ENCODE measurements around the gene FOLR1.

The FOLR1 gene

DNA sequence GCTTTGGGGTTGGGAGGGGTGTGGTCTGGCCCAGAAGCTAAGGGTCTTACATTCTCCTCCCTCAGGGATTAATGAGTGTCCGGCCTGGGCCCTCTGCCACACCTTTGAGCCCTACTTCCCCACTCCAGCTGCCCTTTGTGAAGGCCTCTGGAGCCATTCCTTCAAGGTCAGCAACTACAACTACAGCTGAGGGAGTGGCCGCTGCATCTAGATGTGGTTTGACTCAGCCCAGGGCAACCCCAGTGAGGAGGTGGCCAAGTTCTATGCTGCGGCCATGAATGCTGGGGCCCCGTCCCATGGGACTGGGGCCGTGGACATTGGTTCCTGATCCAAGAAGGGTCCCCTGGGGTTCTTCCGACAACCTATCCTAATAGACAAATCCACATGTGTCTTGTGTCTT, 14.3 kb upstream of the FOLR1 start:
- TF ChIP-seq, protein P1, sequence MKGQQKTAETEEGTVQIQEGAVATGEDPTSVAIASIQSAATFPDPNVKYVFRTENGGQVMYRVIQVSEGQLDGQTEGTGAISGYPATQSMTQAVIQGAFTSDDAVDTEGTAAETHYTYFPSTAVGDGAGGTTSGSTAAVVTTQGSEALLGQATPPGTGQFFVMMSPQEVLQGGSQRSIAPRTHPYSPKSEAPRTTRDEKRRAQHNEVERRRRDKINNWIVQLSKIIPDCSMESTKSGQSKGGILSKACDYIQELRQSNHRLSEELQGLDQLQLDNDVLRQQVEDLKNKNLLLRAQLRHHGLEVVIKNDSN (IDR thresholded peaks at IDR 0.05): no peak
- TF ChIP-seq FOXM1 (IDR thresholded peaks at IDR 0.05; ENCODE audit: borderline replicate concordance, low read depth) (no peak), NFIC (IDR thresholded peaks at IDR 0.05) (no peak), YY1 (IDR thresholded peaks at IDR 0.05; ENCODE audit: low read depth) (no peak)

DNA sequence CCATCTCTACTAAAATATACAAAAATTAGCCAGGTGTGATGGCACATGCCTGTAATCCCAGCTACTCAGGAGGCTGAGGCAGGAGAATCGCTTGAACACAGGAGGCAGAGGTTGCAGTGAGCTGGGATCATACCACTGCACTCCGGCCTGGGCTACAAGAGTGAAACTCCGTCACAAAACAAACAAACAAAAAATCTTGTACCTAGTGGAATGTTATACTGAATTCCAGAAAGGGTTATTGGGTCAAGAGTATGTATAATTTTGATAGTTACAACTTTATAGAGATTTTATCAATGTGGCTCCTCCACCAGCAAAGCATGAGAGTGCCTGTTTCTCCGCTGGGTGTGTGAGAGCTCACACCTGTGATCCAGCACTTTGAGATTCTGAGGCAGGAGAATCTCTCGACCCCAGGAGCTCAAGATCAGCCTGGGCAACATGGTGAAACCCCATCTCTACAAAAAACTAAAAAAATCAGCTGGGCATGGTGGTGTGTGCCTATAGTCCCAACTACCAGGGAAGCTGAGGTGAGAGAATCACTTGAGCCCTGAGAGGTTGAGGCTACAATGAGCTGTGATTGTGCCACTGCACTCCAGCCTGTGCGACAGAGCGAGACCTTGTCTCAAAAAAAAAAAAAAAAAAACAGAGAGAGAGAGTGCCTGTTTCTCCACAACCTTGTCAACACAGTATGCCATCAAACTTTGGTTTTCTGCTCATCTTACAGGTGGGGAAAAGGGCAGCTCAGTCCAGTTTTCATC, 12.7 kb upstream of the FOLR1 start:
- TF ChIP-seq TEAD4 (IDR thresholded peaks at IDR 0.05) (no peak), YY1 (IDR thresholded peaks at IDR 0.05; ENCODE audit: low read depth) (no peak)

DNA sequence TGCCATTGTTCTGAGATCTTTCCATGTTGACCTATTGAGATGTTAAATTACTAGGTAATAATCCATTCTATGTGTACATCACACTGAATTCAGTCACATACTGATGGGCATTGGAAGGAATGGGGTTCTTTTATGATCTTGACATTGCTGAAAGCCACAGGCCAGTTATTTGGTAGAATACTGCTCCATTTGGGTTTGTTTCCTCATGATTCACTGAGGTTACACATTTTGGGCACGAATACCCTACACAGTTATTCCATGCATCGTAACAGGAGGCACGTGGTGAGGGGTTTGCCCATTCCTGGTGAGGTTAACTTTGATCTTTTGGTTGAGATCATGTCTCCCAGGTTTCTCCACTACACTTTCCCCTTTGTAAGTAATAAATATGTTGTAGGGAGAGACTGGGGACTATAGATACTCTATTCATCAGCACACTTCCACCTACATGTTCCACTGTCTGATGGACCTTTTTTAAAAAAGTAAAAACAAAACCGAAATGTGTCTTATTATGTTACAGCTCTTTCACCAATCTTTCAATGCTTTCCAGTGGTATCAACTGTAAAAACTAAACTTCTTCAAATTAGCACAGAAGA, 12.0 kb upstream of the FOLR1 start:
- TF ChIP-seq TEAD4 (IDR thresholded peaks at IDR 0.05): no peak
- TF ChIP-seq, protein P2, sequence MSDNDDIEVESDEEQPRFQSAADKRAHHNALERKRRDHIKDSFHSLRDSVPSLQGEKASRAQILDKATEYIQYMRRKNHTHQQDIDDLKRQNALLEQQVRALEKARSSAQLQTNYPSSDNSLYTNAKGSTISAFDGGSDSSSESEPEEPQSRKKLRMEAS (IDR thresholded peaks at IDR 0.05): no peak
- TF ChIP-seq, protein P3, sequence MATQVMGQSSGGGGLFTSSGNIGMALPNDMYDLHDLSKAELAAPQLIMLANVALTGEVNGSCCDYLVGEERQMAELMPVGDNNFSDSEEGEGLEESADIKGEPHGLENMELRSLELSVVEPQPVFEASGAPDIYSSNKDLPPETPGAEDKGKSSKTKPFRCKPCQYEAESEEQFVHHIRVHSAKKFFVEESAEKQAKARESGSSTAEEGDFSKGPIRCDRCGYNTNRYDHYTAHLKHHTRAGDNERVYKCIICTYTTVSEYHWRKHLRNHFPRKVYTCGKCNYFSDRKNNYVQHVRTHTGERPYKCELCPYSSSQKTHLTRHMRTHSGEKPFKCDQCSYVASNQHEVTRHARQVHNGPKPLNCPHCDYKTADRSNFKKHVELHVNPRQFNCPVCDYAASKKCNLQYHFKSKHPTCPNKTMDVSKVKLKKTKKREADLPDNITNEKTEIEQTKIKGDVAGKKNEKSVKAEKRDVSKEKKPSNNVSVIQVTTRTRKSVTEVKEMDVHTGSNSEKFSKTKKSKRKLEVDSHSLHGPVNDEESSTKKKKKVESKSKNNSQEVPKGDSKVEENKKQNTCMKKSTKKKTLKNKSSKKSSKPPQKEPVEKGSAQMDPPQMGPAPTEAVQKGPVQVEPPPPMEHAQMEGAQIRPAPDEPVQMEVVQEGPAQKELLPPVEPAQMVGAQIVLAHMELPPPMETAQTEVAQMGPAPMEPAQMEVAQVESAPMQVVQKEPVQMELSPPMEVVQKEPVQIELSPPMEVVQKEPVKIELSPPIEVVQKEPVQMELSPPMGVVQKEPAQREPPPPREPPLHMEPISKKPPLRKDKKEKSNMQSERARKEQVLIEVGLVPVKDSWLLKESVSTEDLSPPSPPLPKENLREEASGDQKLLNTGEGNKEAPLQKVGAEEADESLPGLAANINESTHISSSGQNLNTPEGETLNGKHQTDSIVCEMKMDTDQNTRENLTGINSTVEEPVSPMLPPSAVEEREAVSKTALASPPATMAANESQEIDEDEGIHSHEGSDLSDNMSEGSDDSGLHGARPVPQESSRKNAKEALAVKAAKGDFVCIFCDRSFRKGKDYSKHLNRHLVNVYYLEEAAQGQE (IDR thresholded peaks at IDR 0.05; ENCODE audit: low read depth): no peak
- no peak for TF ChIP-seq NFIC (IDR thresholded peaks at IDR 0.05)
- TF ChIP-seq TCF12 (IDR thresholded peaks at IDR 0.05; ENCODE audit: low read depth): no peak
- TF ChIP-seq YY1 (IDR thresholded peaks at IDR 0.05; ENCODE audit: low read depth): no peak
- no peak for TF ChIP-seq FOXM1 (IDR thresholded peaks at IDR 0.05; ENCODE audit: borderline replicate concordance, low read depth)
- no peak for TF ChIP-seq CEBPB (IDR thresholded peaks at IDR 0.05)
- TF ChIP-seq TAF1 (IDR thresholded peaks at IDR 0.05; ENCODE audit: low read depth): no peak
- TF ChIP-seq ZBTB7A (IDR thresholded peaks at IDR 0.05; ENCODE audit: low read depth): no peak
- TF ChIP-seq CREB1 (IDR thresholded peaks at IDR 0.05; ENCODE audit: low read depth): no peak
- TF ChIP-seq RAD21 (IDR thresholded peaks at IDR 0.05; ENCODE audit: low read depth): no peak
- no peak for TF ChIP-seq EGR1 (IDR thresholded peaks at IDR 0.05)
- TF ChIP-seq, protein P1 (IDR thresholded peaks at IDR 0.05): no peak
- no peak for TF ChIP-seq EP300 (IDR thresholded peaks at IDR 0.05; ENCODE audit: borderline replicate concordance)

DNA sequence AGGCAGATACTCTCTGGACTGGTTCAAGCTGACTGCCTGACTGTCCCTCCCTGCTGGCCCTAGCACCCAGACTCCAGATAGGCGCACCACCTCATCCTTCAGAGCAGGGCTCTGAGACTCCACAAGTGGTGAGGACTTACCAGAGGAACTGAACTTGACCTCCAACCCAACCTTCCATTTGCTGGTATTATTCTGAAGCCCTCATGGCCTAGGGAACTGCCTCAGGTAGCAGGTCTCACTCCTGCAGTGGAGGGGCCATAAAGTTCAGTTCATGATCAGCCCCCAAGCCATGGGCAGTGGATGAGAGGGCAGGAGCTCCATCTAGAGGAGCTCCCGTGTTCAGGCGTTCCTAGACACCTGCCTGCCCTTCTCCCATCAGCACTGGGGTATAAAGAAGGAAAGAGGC, 10.4 kb upstream of the FOLR1 start:
- peak; percentile 54 for TF ChIP-seq RAD21 (IDR thresholded peaks at IDR 0.05; ENCODE audit: low read depth)

DNA sequence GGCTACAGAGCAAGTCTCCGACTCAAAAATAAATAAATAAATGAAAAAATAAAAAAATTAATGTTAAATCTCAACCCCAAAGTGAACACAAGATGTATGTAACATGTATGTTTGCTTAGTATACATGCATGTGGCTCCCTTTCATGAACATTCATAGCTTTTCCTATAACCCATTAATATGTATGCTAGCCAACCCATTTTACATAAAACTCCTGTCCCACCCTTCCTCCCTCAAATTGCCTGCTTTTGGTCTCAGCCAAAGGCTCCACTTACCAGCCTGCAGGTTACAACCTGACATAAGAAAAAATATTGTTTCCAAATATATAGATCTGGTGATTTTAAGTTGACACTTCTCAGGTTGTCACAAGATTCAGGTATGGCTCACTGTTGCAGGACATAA, 3.7 kb upstream of the FOLR1 start:
- TF ChIP-seq CEBPB (IDR thresholded peaks at IDR 0.05) (no peak), ZBTB7A (IDR thresholded peaks at IDR 0.05; ENCODE audit: low read depth) (no peak), TAF1 (IDR thresholded peaks at IDR 0.05; ENCODE audit: low read depth) (no peak), RAD21 (IDR thresholded peaks at IDR 0.05; ENCODE audit: low read depth) (no peak), YY1 (IDR thresholded peaks at IDR 0.05; ENCODE audit: low read depth) (no peak), EGR1 (IDR thresholded peaks at IDR 0.05) (no peak), NFIC (IDR thresholded peaks at IDR 0.05) (no peak), EP300 (IDR thresholded peaks at IDR 0.05; ENCODE audit: borderline replicate concordance) (no peak), CREB1 (IDR thresholded peaks at IDR 0.05; ENCODE audit: low read depth) (no peak), TEAD4 (IDR thresholded peaks at IDR 0.05) (no peak), TCF12 (IDR thresholded peaks at IDR 0.05; ENCODE audit: low read depth) (no peak)
- TF ChIP-seq, protein P1 (IDR thresholded peaks at IDR 0.05): no peak
- TF ChIP-seq, protein P3 (IDR thresholded peaks at IDR 0.05; ENCODE audit: low read depth): no peak
- TF ChIP-seq, protein P2 (IDR thresholded peaks at IDR 0.05): no peak
